B cell (primary cell): ENCODE measurements around the gene CD55. TPM values are rescaled to one million over a fixed set of nuclear protein-coding genes. Genes with fewer than 3 reads are reported as not detected.

Experiments used
- ATAC-seq: fragments of 200-7000 bp; cut with Tn5 transposase; one replicate; pipeline ENCODE4 v1.10.0; 2021; ENCODE audit warnings: low read depth, mild to moderate bottlenecking, moderate number of reproducible peaks, moderate library complexity
- CTCF ChIA-PET: fragments of 350-600 bp; sonication (Branson Sonifier 250); formaldehyde crosslinking; loops from one replicate; lab custom pipeline; 2021; ENCODE audit warnings: antibody characterized with exemption, inconsistent platforms; lab: Charles Lee
- POLR2A ChIA-PET: fragments of 350-600 bp; sonication (Branson Sonifier 250); formaldehyde crosslinking; loops from one replicate; lab custom pipeline; 2021; ENCODE audit warnings: antibody characterized with exemption; lab: Charles Lee
- DNase-seq: peaks from one replicate; pipeline ENCODE4 v3.0.0; 2013
- H2AFZ ChIP-seq: 2 replicates; pipeline ENCODE4 v1.6.1; 2012; ENCODE audit warnings: mild to moderate bottlenecking, low read depth, low read length; ENCODE audit not compliant: insufficient read depth, poor library complexity, severe bottlenecking
- H3K27ac ChIP-seq, 2 donors: 1 replicate in 1 of 2; 2 replicates in 1 of 2; pipeline ENCODE4 v1.5.1; 2012 to 2013; ENCODE audit warnings: low read length in 2 of 2, mild to moderate bottlenecking in 2 of 2, moderate library complexity in 1 of 2
- H3K27me3 ChIP-seq, 4 experiments: fragments of 200-600 bp in 1 of 4; sonication (generic) in 1 of 4; replicated peaks in 1 of 4; 1 replicate in 2 of 4; 2 replicates in 2 of 4; pipeline versions ENCODE4 v1.6.1 to v1.7.0; 2013 to 2016; ENCODE audit warnings: low read length in 3 of 4, mild to moderate bottlenecking in 2 of 4, mixed read lengths in 1 of 4, moderate library complexity in 1 of 4; ENCODE audit not compliant: insufficient read depth in 4 of 4, control insufficient read depth in 3 of 4; ENCODE audit errors: control extremely low read depth in 1 of 4
- H3K36me3 ChIP-seq, 2 experiments: replicated peaks in 1 of 2; 1 replicate in 1 of 2; 2 replicates in 1 of 2; pipeline versions ENCODE4 v1.6.1 to v1.7.1; 2013; ENCODE audit warnings: low read length in 1 of 2; ENCODE audit not compliant: insufficient read depth in 2 of 2, control insufficient read depth in 1 of 2; ENCODE audit errors: control extremely low read depth in 1 of 2, extremely low read depth in 1 of 2
- H3K4me1 ChIP-seq, 2 donors: fragments of 200-600 bp in 1 of 2; sonication (generic) in 1 of 2; 1 replicate in 1 of 2; 2 replicates in 1 of 2; pipeline versions ENCODE4 v1.5.1 to v1.6.1; 2013 to 2017; ENCODE audit warnings: low read length in 2 of 2; ENCODE audit not compliant: control insufficient read depth in 2 of 2, insufficient read depth in 2 of 2
- H3K4me2 ChIP-seq: replicated peaks from 2 replicates; pipeline ENCODE3; 2012; ENCODE audit warnings: mild to moderate bottlenecking, low read depth, low read length; ENCODE audit not compliant: poor library complexity, severe bottlenecking
- H3K4me3 ChIP-seq, 5 experiments: fragments of 200-600 bp in 1 of 5; sonication (generic) in 1 of 5; 1 replicate in 3 of 5; 2 replicates in 2 of 5; pipeline versions ENCODE4 v1.5.1 to v1.7.0; 2011 to 2016; ENCODE audit warnings: low read length in 4 of 5, mild to moderate bottlenecking in 4 of 5, low read depth in 2 of 5, control low read depth in 1 of 5, moderate library complexity in 1 of 5; ENCODE audit not compliant: insufficient read depth in 1 of 5; ENCODE audit errors: control extremely low read depth in 1 of 5, extremely low read depth in 1 of 5
- H3K79me2 ChIP-seq: fragments of 200-600 bp; sonication (generic); one replicate; pipeline ENCODE4 v1.6.0; 2016; ENCODE audit warnings: low read length; ENCODE audit not compliant: control insufficient read depth, insufficient read depth
- H3K9ac ChIP-seq: fragments of 200-600 bp; sonication (generic); 2 replicates; pipeline ENCODE4 v1.6.1; 2017; ENCODE audit warnings: mild to moderate bottlenecking, low read length, moderate library complexity
- H3K9me3 ChIP-seq, 3 donors: one replicate each; pipeline versions ENCODE4 v1.6.1 to v1.7.1; 2013; ENCODE audit warnings: low read length in 2 of 3; ENCODE audit not compliant: control insufficient read depth in 2 of 3, insufficient read depth in 1 of 3; ENCODE audit errors: control extremely low read depth in 1 of 3
- H4K20me1 ChIP-seq: 2 replicates; pipeline ENCODE4 v1.6.0; 2012; ENCODE audit warnings: mild to moderate bottlenecking, low read length; ENCODE audit not compliant: insufficient read depth, control insufficient read depth, poor library complexity, severe bottlenecking
- H3K27ac Mint-ChIP-seq: one replicate; pipeline ENCODE4 v1.8.0; 2021; ENCODE audit warnings: mixed read lengths
- H3K27me3 Mint-ChIP-seq: one replicate; pipeline ENCODE4 v1.8.0; 2021; ENCODE audit warnings: mixed read lengths
- H3K4me1 Mint-ChIP-seq: one replicate; pipeline ENCODE4 v1.8.0; 2021; ENCODE audit warnings: mixed read lengths
- H3K4me3 Mint-ChIP-seq: one replicate; pipeline ENCODE4 v1.8.0; 2021; ENCODE audit warnings: mixed read lengths
- H3K9me3 Mint-ChIP-seq: one replicate; pipeline ENCODE4 v1.8.0; 2022; ENCODE audit warnings: mixed read lengths; ENCODE audit not compliant: insufficient read depth
- CTCF ChIP-seq: fragments of 200-600 bp; IDR thresholded peaks from one replicate; pipeline ENCODE4 v1.8.0; 2022; ENCODE audit warnings: antibody characterized with exemption, mild to moderate bottlenecking
- EZH2 ChIP-seq: IDR thresholded peaks from 2 replicates; pipeline ENCODE4 v1.6.1; 2012; ENCODE audit warnings: borderline replicate concordance, low read depth, mild to moderate bottlenecking, moderate library complexity, low read length; ENCODE audit not compliant: insufficient read depth, poor library complexity, severe bottlenecking
- WGBS: methylation state at CpG from one replicate; pipeline ENCODE4 v1.1.5; 2013; ENCODE audit warnings: missing lambda C conversion rate; ENCODE audit not compliant: insufficient coverage; 5-methylcytosine and 5-hydroxymethylcytosine counted together
- intact Hi-C: fragments of 100-400 bp; cut with micrococcal nuclease; formaldehyde crosslinking; loops from one replicate; pipeline ENCODE4 v1.10.0; 2022
- polyA plus RNA-seq: library from polyadenylated mRNA; depleted of rRNA; stranded (reverse); fragments of >200 nt; gene quantifications from 2 replicates; pipeline ENCODE4 v1.2.3, GENCODE V29; 2012
- total RNA-seq, 2 donors: library from RNA; stranded (reverse); fragments of 120-200 nt in 1 of 2; gene quantifications; 1 replicate in 1 of 2; 2 replicates in 1 of 2; pipeline versions ENCODE4 v1.2.3 to v1.2.4, GENCODE V29; 2013 to 2022

CD55 gene
- total and polyA plus RNA-seq, 2 donors (not counting 1 experiment from before 2014, with no cell fraction given) = 98.3 to 239 TPM

- H2AFZ ChIP-seq = no peak overlapping the region
- no peak for TF ChIP-seq EZH2
- no peak for TF ChIP-seq CTCF
- ATAC-seq (peak; percentile 79), DNase-seq (peak; percentile 92)
- peaks cover 5 to 75% of the 10 kb centered on the region in 2 experiments for H3K36me3 ChIP-seq
- Mint-ChIP-seq H3K27ac (peak overlapping the region; percentile 94), H3K4me3 (peak overlapping the region; percentile 72), H3K4me1 (peaks cover 75% of the 10 kb centered on the region), H3K27me3 (no peaks in the 10 kb centered on the region), H3K9me3 (no peaks in the 10 kb centered on the region)
- H3K27me3 ChIP-seq = no peaks in the 10 kb centered on the region
- ChIA-PET POLR2A (interaction anchor here (2.5 kb wide), 1 partner anchor 15 kb away, joined by 21 read pairs; the partner anchor contains the start of gene CD55), CTCF (interaction anchor here (0.9 to 2.9 kb wide), 8 partner anchors 11 to 287 kb away, joined by 3 to 35 read pairs (median 5); partner anchors contain the start of gene CD55)
- peak overlapping the region; percentile 95 to 98 for H3K27ac ChIP-seq
- H3K4me3 ChIP-seq = peak overlapping the region in 3 of 5 experiments; percentile 15 to 42 (median 27)
- H3K4me1 ChIP-seq = peaks cover 52 to 74% of the 10 kb centered on the region in 2 donors
- H3K9me3 ChIP-seq = no peaks in the 10 kb centered on the region
- no peaks in the 10 kb centered on the region for H4K20me1 ChIP-seq
- peak overlapping the region; percentile 61 for H3K9ac ChIP-seq
- peaks cover 72% of the 10 kb centered on the region for H3K79me2 ChIP-seq
- 20% methylated on average over 1 of the region's 3 CpGs for WGBS
- peak overlapping the region; percentile 67 for H3K4me2 ChIP-seq
- intact Hi-C loops = loop anchor here (1.0 to 5.0 kb wide), 6 partner anchors 14 to 255 kb away; partner anchors contain the start of genes CD55, CR1 and CR2
These were observed 15.3 kb downstream of the CD55 start for GRCh38 chr1:207336559-207337467.
